Femur (tissue), 1 donor: ENCODE results near the gene TNS3.
"Not testable (repeated sequence)": the region's sequence is repeated elsewhere in the genome, so short reads cannot be mapped to it uniquely, and the experiment has no call there.

Experiments
- DNase-seq: peaks from one replicate; pipeline ENCODE4 v3.0.0-alpha.2; 2017

The TNS3 gene

GRCh38 chr7:47266131-47266706 is 315.7 kb downstream of the TNS3 start:
- peak; percentile 85 for DNase-seq

GRCh38 chr7:47265621-47266020 is 316.3 kb downstream of the TNS3 start:
- DNase-seq = no peak

- no peak for DNase-seq
These were observed 317.8 kb downstream of the TNS3 start for GRCh38 chr7:47264021-47264651.

- DNase-seq = no peak
These were observed 319.0 kb downstream of the TNS3 start for GRCh38 chr7:47262881-47263280.

- DNase-seq = not testable (repeated sequence)
These were observed 319.8 kb downstream of the TNS3 start for GRCh38 chr7:47262160-47262559.

- DNase-seq = no peak
These were observed 321.6 kb downstream of the TNS3 start for GRCh38 chr7:47260270-47260669.

- DNase-seq = no peak
These were observed 322.2 kb downstream of the TNS3 start for GRCh38 chr7:47259682-47260081.

GRCh38 chr7:47258798-47259197 is 323.1 kb downstream of the TNS3 start:
- no peak for DNase-seq

- no peak for DNase-seq
These were observed 325.9 kb downstream of the TNS3 start for GRCh38 chr7:47256016-47256415.

GRCh38 chr7:47255441-47255840 is 326.5 kb downstream of the TNS3 start:
- DNase-seq = no peak

- no peak for DNase-seq
These were observed 326.9 kb downstream of the TNS3 start for GRCh38 chr7:47255007-47255406.

GRCh38 chr7:47254081-47254977 is 327.6 kb downstream of the TNS3 start:
- DNase-seq = peak; percentile 86

GRCh38 chr7:47253650-47254080 is 328.2 kb downstream of the TNS3 start:
- DNase-seq = peak; percentile 54

- DNase-seq = no peak
These were observed 329.2 kb downstream of the TNS3 start for GRCh38 chr7:47252675-47253074.

GRCh38 chr7:47249361-47249760 is 332.6 kb downstream of the TNS3 start:
- no peak for DNase-seq

- no peak for DNase-seq
These were observed 333.1 kb downstream of the TNS3 start for GRCh38 chr7:47248797-47249196.

GRCh38 chr7:47247132-47247531 is 334.8 kb downstream of the TNS3 start:
- DNase-seq = no peak

- no peak for DNase-seq
These were observed 337.2 kb downstream of the TNS3 start for GRCh38 chr7:47244692-47245091.

- DNase-seq = no peak
These were observed 340.5 kb downstream of the TNS3 start for GRCh38 chr7:47241112-47242065.

GRCh38 chr7:47239931-47240421 is 341.9 kb downstream of the TNS3 start:
- DNase-seq = no peak

GRCh38 chr7:47239034-47239433 is 342.9 kb downstream of the TNS3 start:
- DNase-seq = no peak

- no peak for DNase-seq
These were observed 345.3 kb downstream of the TNS3 start for GRCh38 chr7:47236480-47237129.
